AG10803 (cell line): Measurements from ENCODE around the gene ZNF683.

ENCODE experiments used
- DNase-seq: peaks from one replicate; pipeline ENCODE4 v3.0.0; 2010; ENCODE audit warnings: low read depth
- H3K4me3 ChIP-seq: 2 replicates; pipeline ENCODE4 v1.5.1; 2011; ENCODE audit warnings: mild to moderate bottlenecking, low read length, control low read depth
- TF ChIP-seq, protein P1 (sequence below): conservative IDR thresholded peaks from 2 replicates; pipeline ENCODE4 v1.5.1; 2011; ENCODE audit warnings: mild to moderate bottlenecking, low read length, control low read depth, inconsistent platforms

Gene ZNF683

DNA sequence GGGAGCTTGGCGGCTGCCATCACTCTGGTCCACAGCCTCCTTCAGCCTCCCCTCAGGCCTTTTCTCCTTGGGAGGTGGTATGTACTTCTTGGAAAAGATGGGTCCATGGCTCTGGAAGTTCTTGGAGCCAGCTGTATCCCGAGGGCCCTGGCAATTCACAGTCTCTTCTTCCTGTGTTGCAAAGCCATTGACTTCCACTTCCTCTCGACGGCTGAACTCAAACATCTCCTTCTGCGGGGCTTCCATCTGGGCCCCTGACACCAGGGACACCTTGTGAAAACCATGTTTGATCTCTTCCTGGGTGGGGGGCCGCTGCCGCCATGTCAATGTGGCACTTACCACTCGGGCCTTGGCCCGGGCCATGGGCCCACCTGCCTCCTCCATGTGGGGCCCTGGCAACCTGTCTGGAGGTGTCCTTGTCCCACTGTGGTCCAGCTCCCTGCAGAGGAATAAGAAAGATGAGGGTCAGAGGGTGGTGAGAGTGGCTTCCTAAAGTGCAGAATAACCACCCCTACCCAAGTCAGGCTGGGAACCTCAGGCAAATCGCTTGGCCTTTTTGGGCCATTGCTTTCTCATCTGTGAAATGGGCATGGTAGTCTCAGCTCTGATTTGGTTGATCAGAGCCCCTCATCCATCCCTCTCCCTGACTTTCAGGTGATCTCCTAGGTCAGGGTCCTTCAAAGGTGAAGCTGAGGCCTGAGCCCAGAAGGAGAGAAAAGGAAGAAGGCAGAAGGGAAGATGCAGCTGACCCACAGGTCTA, 26.1 kb downstream of the ZNF683 start:
- TF ChIP-seq, protein P1, sequence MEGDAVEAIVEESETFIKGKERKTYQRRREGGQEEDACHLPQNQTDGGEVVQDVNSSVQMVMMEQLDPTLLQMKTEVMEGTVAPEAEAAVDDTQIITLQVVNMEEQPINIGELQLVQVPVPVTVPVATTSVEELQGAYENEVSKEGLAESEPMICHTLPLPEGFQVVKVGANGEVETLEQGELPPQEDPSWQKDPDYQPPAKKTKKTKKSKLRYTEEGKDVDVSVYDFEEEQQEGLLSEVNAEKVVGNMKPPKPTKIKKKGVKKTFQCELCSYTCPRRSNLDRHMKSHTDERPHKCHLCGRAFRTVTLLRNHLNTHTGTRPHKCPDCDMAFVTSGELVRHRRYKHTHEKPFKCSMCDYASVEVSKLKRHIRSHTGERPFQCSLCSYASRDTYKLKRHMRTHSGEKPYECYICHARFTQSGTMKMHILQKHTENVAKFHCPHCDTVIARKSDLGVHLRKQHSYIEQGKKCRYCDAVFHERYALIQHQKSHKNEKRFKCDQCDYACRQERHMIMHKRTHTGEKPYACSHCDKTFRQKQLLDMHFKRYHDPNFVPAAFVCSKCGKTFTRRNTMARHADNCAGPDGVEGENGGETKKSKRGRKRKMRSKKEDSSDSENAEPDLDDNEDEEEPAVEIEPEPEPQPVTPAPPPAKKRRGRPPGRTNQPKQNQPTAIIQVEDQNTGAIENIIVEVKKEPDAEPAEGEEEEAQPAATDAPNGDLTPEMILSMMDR = no peak
- no peak for DNase-seq
- no peak overlapping the region for H3K4me3 ChIP-seq

DNA sequence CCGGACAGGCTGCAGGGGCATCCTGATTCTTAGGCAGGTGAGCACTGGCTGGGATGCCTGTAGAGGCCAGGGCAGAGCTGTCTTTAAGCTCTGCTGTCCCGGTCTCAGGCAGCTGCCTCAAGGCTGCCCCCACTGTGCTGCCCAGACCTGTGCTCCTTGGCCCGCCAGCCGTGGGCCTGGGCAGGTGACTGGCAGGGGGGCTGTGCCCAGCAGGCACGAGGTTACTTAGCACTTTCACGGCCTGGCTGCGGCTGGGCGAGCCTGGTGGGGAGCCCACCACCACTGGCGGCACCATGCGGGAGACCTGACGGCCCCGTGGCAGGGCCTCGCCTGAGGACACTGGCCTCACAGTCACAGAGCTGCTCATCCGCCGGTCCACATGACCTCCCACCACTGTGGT, 26.8 kb downstream of the ZNF683 start:
- no peak overlapping the region for H3K4me3 ChIP-seq
- TF ChIP-seq, protein P1 = no peak
- DNase-seq = no peak

DNA sequence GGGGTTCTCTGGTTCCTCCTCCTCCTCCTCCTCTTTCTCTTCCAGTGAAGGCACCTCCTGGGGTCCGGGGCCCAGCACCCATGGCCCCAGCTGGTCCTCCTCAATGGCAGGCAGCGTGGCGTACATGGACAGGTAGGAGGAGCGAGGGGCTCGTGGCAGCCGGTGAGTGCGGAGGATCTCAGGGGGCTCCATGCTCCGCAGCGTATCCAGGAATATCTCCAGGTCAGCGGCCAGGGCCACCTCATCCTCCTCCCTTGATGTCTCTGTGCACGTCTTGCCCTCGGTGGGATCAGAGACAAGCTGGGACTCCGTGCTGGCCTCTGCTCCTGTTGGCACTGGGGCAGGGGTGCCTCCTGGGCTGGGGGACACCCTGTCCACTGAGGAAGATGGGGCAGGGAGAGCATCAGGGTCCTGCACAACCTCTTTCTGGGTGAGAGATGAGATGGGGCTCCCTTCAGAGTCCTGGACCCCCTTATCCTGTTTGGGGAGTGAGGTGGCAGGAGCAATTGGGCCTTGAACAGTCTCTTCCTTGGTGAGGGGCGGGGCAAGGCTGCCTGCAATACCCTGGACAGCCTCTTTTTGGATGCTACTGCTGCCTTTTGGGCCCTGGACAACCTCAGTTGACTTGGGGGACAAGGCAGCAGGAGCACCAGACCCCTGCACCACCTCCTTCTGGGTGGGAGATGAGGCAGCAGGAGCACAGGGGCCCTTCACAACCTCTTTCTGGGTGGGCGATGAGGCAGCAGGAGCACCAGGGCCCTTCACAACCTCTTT, 28.2 kb downstream of the ZNF683 start:
- H3K4me3 ChIP-seq = no peak overlapping the region
- DNase-seq = no peak
- TF ChIP-seq, protein P1 = no peak

DNA sequence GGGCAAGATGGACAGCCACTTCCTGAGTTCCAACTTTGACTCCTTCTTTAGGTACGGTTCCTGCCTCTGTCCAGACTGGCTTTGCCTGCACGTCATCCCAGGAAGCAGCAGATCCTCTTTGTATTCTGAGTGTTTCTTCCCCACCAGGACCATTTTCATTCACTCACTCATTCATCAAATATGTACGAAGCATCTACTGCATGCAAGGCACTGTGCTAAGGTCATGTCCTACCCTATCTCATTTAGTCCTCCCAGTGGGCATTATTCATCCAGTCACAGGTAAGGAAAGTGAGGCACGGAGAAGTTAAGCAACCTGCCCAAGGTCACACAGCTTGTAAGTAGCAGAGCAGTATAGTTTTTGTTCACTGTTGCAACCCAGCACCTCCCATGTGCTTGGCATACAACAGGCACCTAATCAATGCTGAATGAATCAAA, 32.5 kb downstream of the ZNF683 start:
- no peak for DNase-seq
- TF ChIP-seq, protein P1 = no peak
- no peak overlapping the region for H3K4me3 ChIP-seq

DNA sequence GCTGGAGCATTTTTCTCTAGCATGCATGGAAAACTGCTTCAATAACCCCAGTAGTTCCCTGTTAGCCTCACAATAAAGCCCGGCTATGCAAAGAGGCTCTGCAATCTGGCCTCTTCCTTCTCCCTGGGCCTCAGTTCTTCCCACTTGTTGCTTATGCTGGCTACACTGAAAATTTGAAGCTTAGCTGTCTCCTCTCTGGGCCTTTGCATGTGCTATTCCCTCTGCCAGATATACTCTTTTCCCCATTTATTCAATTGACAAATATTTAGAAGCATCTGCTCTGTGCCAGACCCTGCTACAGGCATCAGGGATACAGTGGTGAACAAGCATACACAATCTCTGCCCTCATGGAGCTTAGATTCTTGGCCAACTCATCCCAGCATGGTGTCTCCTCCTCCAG, 33.9 kb downstream of the ZNF683 start:
- TF ChIP-seq, protein P1 = no peak
- H3K4me3 ChIP-seq = no peak overlapping the region
- no peak for DNase-seq

DNA sequence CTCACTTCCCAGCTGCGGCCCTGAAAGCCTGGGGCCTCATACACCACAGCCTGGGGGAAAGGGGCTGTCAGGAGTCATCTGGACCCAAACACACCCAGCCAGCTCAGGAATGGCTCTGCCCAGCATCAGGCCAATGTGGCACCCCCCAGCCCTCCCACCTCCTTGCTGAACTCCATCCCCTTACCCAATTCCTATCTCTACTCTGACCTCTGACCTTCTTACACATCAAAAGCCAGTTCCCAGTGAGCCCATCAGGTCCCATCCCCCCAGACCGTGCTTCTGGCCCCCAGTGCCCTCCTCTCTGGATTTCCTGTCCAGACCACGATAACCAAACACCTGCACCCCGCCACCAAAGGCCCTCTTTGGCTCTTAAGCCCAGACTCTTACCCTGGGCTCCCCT, 34.9 kb downstream of the ZNF683 start:
- DNase-seq = no peak
- TF ChIP-seq, protein P1 = no peak
- no peak overlapping the region for H3K4me3 ChIP-seq

DNA sequence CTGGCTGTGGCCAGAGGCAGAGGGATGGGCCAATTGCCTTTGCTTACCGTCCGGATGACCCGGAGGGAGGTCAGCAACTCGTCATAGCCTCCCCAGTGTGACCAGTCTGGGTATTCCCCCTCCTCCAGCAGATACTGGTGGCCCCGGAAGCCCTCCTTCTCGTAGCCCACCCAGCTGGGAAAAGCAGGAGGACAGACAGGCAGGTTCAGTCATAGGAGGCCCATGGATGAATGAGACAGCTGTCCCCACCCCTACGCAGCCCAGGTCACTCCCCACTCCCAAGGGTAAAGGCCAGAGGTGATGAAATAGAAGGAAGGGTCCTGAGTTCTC, 35.4 kb downstream of the ZNF683 start:
- no peak for DNase-seq
- TF ChIP-seq, protein P1 = no peak
- no peak overlapping the region for H3K4me3 ChIP-seq
